H9 (cell line): ENCODE data around the gene SLC12A5. TPM values are rescaled to one million over a fixed set of nuclear protein-coding genes. Genes with fewer than 3 reads are reported as not detected.

Source experiments
- DNase-seq: peaks from one replicate; pipeline ENCODE4 v3.0.0-alpha.2; 2017
- H2AFZ ChIP-seq: one replicate; pipeline ENCODE4 v1.6.1; 2013; ENCODE audit warnings: mild to moderate bottlenecking, low read length, control low read depth, moderate library complexity
- H2AK5ac ChIP-seq: 2 replicates; pipeline ENCODE4 v1.6.1; 2013; ENCODE audit warnings: low read length, control low read depth, mixed read lengths; ENCODE audit not compliant: insufficient read length
- H2BK120ac ChIP-seq: one replicate; pipeline ENCODE4 v1.6.1; 2013; ENCODE audit warnings: low read depth, mild to moderate bottlenecking, low read length, control low read depth, inconsistent platforms; ENCODE audit not compliant: poor library complexity, severe bottlenecking
- H2BK12ac ChIP-seq: 2 replicates; pipeline ENCODE4 v1.6.1; 2013; ENCODE audit warnings: low read length, control low read depth, mixed read lengths, low read depth; ENCODE audit not compliant: insufficient read length
- H2BK15ac ChIP-seq: 2 replicates; pipeline ENCODE4 v1.6.1; 2013; ENCODE audit warnings: low read depth, low read length, control low read depth
- H2BK20ac ChIP-seq: one replicate; pipeline ENCODE4 v1.6.1; 2013; ENCODE audit warnings: low read depth, mild to moderate bottlenecking, low read length, control low read depth, inconsistent platforms; ENCODE audit not compliant: poor library complexity, severe bottlenecking
- H2BK5ac ChIP-seq: 2 replicates; pipeline ENCODE4 v1.6.1; 2013; ENCODE audit warnings: low read length, control low read depth, mixed read lengths; ENCODE audit not compliant: insufficient read length
- H3K14ac ChIP-seq: 2 replicates; pipeline ENCODE4 v1.6.1; 2013; ENCODE audit warnings: low read length, control low read depth; ENCODE audit not compliant: insufficient read depth
- H3K18ac ChIP-seq: 2 replicates; pipeline ENCODE4 v1.6.1; 2013; ENCODE audit warnings: low read depth, mild to moderate bottlenecking, mixed read lengths, low read length, control low read depth; ENCODE audit not compliant: insufficient read length
- H3K23ac ChIP-seq: 2 replicates; pipeline ENCODE4 v1.6.1; 2013; ENCODE audit warnings: low read length, control low read depth, mixed read lengths, low read depth; ENCODE audit not compliant: insufficient read length
- H3K23me2 ChIP-seq: 2 replicates; pipeline ENCODE4 v1.6.1; 2013; ENCODE audit warnings: low read depth, mild to moderate bottlenecking, mixed read lengths, low read length, control low read depth; ENCODE audit not compliant: insufficient read length, poor library complexity, severe bottlenecking
- H3K27ac ChIP-seq: 2 replicates; pipeline ENCODE4 v1.5.1; 2013; ENCODE audit warnings: low read length, control low read depth, mixed read lengths, low read depth; ENCODE audit not compliant: insufficient read length
- H3K27me3 ChIP-seq: 2 replicates; pipeline ENCODE4 v1.6.1; 2013; ENCODE audit warnings: low read length, control low read depth, inconsistent platforms; ENCODE audit not compliant: insufficient read depth
- H3K4ac ChIP-seq: 2 replicates; pipeline ENCODE4 v1.6.1; 2013; ENCODE audit warnings: low read depth, mild to moderate bottlenecking, control low read depth, inconsistent platforms, low read length, moderate library complexity
- H3K4me1 ChIP-seq: 2 replicates; pipeline ENCODE4 v1.6.1; 2013; ENCODE audit warnings: low read length, control low read depth, inconsistent platforms; ENCODE audit not compliant: insufficient read depth
- H3K4me2 ChIP-seq: 2 replicates; pipeline ENCODE4 v1.6.1; 2013; ENCODE audit warnings: low read length, control low read depth, mixed read lengths; ENCODE audit not compliant: insufficient read length, insufficient read depth
- H3K56ac ChIP-seq: 2 replicates; pipeline ENCODE4 v1.6.1; 2013; ENCODE audit warnings: low read depth, mild to moderate bottlenecking, mixed read lengths, low read length, control low read depth; ENCODE audit not compliant: insufficient read length
- H3K79me1 ChIP-seq: 2 replicates; pipeline ENCODE4 v1.6.1; 2013; ENCODE audit warnings: low read depth, mild to moderate bottlenecking, moderate library complexity, low read length, control low read depth, inconsistent platforms; ENCODE audit not compliant: insufficient read depth, poor library complexity, severe bottlenecking
- H3K79me2 ChIP-seq: 2 replicates; pipeline ENCODE4 v1.6.1; 2013; ENCODE audit warnings: low read length, control low read depth, inconsistent platforms; ENCODE audit not compliant: insufficient read depth
- H3K9ac ChIP-seq: 2 replicates; pipeline ENCODE4 v1.6.1; 2013; ENCODE audit warnings: low read length, control low read depth, mixed read lengths; ENCODE audit not compliant: insufficient read length; ENCODE audit errors: extremely low read depth
- H3K9me3 ChIP-seq: one replicate; pipeline ENCODE4 v1.6.1; 2013; ENCODE audit warnings: low read depth, low read length, inconsistent platforms; ENCODE audit not compliant: control insufficient read depth
- H3T11ph ChIP-seq: one replicate; pipeline ENCODE4 v1.6.1; 2013; ENCODE audit warnings: mild to moderate bottlenecking, low read length, control low read depth, inconsistent platforms
- H4K20me1 ChIP-seq: one replicate; pipeline ENCODE4 v1.6.1; 2013; ENCODE audit not compliant: control insufficient read depth, insufficient read length, insufficient read depth
- H4K5ac ChIP-seq: 2 replicates; pipeline ENCODE4 v1.6.1; 2013; ENCODE audit warnings: low read depth, mild to moderate bottlenecking, mixed read lengths, low read length, control low read depth; ENCODE audit not compliant: insufficient read length
- H4K8ac ChIP-seq: replicated peaks from 2 replicates; pipeline ENCODE4 v1.6.1; 2013; ENCODE audit warnings: low read length, control low read depth, mixed read lengths, low read depth; ENCODE audit not compliant: insufficient read length
- H4K91ac ChIP-seq: 2 replicates; pipeline ENCODE4 v1.6.1; 2013; ENCODE audit warnings: low read depth, mild to moderate bottlenecking, moderate library complexity, mixed read lengths, low read length, control low read depth; ENCODE audit not compliant: insufficient read length
- H3K27ac Mint-ChIP-seq, 3 experiments: 2 replicates in 2 of 3; 3 replicates in 1 of 3; pipeline ENCODE4 v1.8.0; 2020 to 2021; ENCODE audit warnings: mixed read lengths in 3 of 3, mild to moderate bottlenecking in 1 of 3, moderate library complexity in 1 of 3
- H3K27me3 Mint-ChIP-seq: 2 replicates; pipeline ENCODE4 v1.8.0; 2021; ENCODE audit warnings: low read depth, mild to moderate bottlenecking, moderate library complexity, mixed read lengths
- H3K36me3 Mint-ChIP-seq, 3 experiments: 2 replicates in 2 of 3; 3 replicates in 1 of 3; pipeline ENCODE4 v1.8.0; 2020 to 2021; ENCODE audit warnings: low read depth in 3 of 3, mixed read lengths in 3 of 3; ENCODE audit not compliant: insufficient read depth in 1 of 3
- H3K4me1 Mint-ChIP-seq, 2 experiments: 2 replicates each; pipeline ENCODE4 v1.8.0; 2020; ENCODE audit warnings: mixed read lengths in 2 of 2
- H3K4me3 Mint-ChIP-seq, 2 experiments: 2 replicates in 1 of 2; 3 replicates in 1 of 2; pipeline ENCODE4 v1.8.0; 2020 to 2021; ENCODE audit warnings: mild to moderate bottlenecking in 2 of 2, mixed read lengths in 2 of 2, moderate library complexity in 1 of 2
- H3K9me3 Mint-ChIP-seq, 2 experiments: 2 replicates in 1 of 2; 3 replicates in 1 of 2; pipeline ENCODE4 v1.8.0; 2020; ENCODE audit warnings: mild to moderate bottlenecking in 2 of 2, mixed read lengths in 2 of 2, moderate library complexity in 1 of 2
- WGBS: extraction: QIAGEN DNeasy Blood & Tissue Kit; methylation state at CpG from one replicate; pipeline ENCODE4 v1.1.7; 2013; ENCODE audit warnings: missing lambda C conversion rate, low lambda C conversion rate, mixed read lengths; ENCODE audit not compliant: insufficient read length; ENCODE audit errors: extremely low coverage; 5-methylcytosine and 5-hydroxymethylcytosine counted together
- total RNA-seq: library from RNA; stranded (reverse); gene quantifications from 2 replicates; pipeline ENCODE4 v1.2.1, GENCODE V29; 2021
- TF ChIP-seq, protein P1 (sequence below): fragments of 200-600 bp; sonication (generic); conservative IDR thresholded peaks from 3 replicates; pipeline ENCODE4 v1.8.0; 2021; ENCODE audit warnings: antibody characterized with exemption, mild to moderate bottlenecking

The SLC12A5 gene
- total RNA-seq, 1 experiment from 2014 or later: 8.7 TPM

DNA sequence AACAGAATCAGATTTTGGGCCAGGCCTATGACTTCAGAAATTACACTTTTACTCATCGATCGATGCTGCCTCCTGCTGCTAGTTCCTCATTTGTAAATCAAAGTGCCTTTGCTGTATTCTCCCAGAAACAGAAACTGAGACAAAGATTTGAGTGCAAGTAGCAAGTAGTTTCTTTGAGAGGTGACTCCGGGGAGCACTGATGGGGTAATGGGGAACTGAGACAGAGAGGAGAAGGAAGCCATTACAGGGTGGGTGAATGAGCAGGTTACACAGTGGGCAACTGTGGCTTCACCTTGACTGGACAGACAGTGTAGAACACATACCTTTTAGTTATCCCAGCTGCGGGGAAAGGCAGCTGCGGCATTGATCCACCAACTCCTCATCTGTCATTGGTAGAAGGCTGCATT lies 79.4 kb downstream of the SLC12A5 start:
- TF ChIP-seq, protein P1, sequence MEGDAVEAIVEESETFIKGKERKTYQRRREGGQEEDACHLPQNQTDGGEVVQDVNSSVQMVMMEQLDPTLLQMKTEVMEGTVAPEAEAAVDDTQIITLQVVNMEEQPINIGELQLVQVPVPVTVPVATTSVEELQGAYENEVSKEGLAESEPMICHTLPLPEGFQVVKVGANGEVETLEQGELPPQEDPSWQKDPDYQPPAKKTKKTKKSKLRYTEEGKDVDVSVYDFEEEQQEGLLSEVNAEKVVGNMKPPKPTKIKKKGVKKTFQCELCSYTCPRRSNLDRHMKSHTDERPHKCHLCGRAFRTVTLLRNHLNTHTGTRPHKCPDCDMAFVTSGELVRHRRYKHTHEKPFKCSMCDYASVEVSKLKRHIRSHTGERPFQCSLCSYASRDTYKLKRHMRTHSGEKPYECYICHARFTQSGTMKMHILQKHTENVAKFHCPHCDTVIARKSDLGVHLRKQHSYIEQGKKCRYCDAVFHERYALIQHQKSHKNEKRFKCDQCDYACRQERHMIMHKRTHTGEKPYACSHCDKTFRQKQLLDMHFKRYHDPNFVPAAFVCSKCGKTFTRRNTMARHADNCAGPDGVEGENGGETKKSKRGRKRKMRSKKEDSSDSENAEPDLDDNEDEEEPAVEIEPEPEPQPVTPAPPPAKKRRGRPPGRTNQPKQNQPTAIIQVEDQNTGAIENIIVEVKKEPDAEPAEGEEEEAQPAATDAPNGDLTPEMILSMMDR: no peak
- Histone ChIP-seq H2AK5ac (no peak overlapping the region), H2BK5ac (no peak overlapping the region), H2BK12ac (no peak overlapping the region), H4K8ac (no peak overlapping the region), H3K18ac (no peak overlapping the region), H3T11ph (no peak overlapping the region), H3K4me1 (no peaks in the 10 kb centered on the region), H3K79me2 (no peaks in the 10 kb centered on the region), H3K27me3 (peaks cover 2% of the 10 kb centered on the region; the same call in 1 of the 2 replicates), H2AFZ (no peak overlapping the region), H3K14ac (no peak overlapping the region), H2BK15ac (no peak overlapping the region), H3K4ac (no peak overlapping the region), H4K20me1 (no peaks in the 10 kb centered on the region), H3K23ac (no peak overlapping the region), H3K9ac (no peak overlapping the region), H2BK120ac (no peak overlapping the region), H2BK20ac (no peak overlapping the region), H3K27ac (no peak overlapping the region), H3K9me3 (no peaks in the 10 kb centered on the region), H4K91ac (no peak overlapping the region), H4K5ac (no peak overlapping the region), H3K79me1 (no peaks in the 10 kb centered on the region), H3K56ac (no peak overlapping the region), H3K23me2 (no peaks in the 10 kb centered on the region), H3K4me2 (no peak overlapping the region)
- WGBS: no CpG with 5 or more reads among the region's 5 CpGs
- H3K27ac Mint-ChIP-seq: no peak overlapping the region; a peak in 1 of 7 replicates
- peaks cover 52% of the 10 kb centered on the region for H3K27me3 Mint-ChIP-seq
- peaks cover 0 to 1% of the 10 kb centered on the region in 2 experiments; a peak in 2 of 5 replicates for H3K9me3 Mint-ChIP-seq
- DNase-seq: no peak
- no peaks in the 10 kb centered on the region for H3K36me3 Mint-ChIP-seq
- peaks cover 0 to 8% of the 10 kb centered on the region in 2 experiments; a peak in 2 of 4 replicates for H3K4me1 Mint-ChIP-seq
- no peak overlapping the region for H3K4me3 Mint-ChIP-seq
